H7 (cell line): ENCODE results near the gene MAD2L1BP. TPM values are rescaled to one million over a fixed set of nuclear protein-coding genes. Genes with fewer than 3 reads are reported as not detected.
"Not testable (repeated sequence)": the region's sequence is repeated elsewhere in the genome, so short reads cannot be mapped to it uniquely, and the experiment has no call there.

Experiments used
- DNase-seq: peaks from one replicate; pipeline ENCODE4 v3.0.0; 2012
- H3K27me3 ChIP-seq: 2 replicates; pipeline ENCODE4 v1.6.0; 2011; ENCODE audit warnings: mild to moderate bottlenecking, low read length; ENCODE audit not compliant: control insufficient read depth, insufficient read depth
- H3K36me3 ChIP-seq: replicated peaks from 2 replicates; pipeline ENCODE4 v1.5.1; 2011; ENCODE audit warnings: low read length; ENCODE audit not compliant: control insufficient read depth, insufficient read depth
- H3K4me3 ChIP-seq: 2 replicates; pipeline ENCODE4 v1.5.1; 2011; ENCODE audit warnings: low read depth, mild to moderate bottlenecking, control low read depth, low read length, moderate library complexity; ENCODE audit not compliant: insufficient read depth
- total RNA-seq: library from RNA; depleted of rRNA; stranded (reverse); fragments of >200 nt; shearing (Covaris generic); gene quantifications from 2 replicates; pipeline ENCODE4 v1.2.3, GENCODE V29; 2014

The MAD2L1BP gene
- total RNA-seq, 1 experiment from 2014 or later, result 46.5 TPM

DNA sequence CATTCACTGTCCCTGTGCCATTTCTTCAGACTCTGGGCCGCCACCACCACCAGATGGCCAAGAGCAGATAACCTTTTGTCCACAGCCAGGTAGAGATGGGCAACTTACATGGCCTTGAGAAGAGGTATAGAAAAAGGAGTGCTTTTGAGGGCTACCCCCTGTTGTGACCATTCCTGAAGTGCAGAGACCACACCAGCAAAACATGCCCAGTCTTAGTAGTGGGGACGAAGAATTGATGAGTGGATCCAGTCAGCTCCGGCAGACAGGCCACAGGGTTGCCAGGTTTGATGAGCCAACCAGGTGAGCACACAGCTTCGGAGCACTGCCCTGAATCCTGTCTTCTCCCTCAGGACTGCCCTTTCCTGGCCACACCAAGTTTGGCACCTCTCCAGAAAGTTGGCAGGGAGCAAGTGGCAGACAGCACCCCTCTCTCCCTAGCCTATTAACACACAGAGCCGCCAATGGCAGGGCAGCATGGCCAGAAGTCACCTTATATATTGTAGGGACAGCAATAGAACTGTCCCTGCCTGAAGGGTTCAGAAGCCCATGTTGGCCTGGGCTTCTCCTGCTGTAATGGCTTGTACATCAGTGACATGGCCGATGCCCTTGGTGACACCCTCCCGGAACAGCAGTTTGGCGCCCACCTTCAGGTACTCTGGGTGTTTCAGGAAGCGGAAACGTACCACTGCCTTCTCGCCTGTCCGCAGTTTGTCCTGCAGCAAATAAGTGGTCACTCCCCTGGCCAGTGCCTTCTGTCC lies 14.4 kb upstream of the MAD2L1BP start:
- DNase-seq, result no peak
- Histone ChIP-seq H3K36me3 (peaks cover 49% of the 10 kb centered on the region), H3K27me3 (no peaks in the 10 kb centered on the region), H3K4me3 (no peak overlapping the region)

DNA sequence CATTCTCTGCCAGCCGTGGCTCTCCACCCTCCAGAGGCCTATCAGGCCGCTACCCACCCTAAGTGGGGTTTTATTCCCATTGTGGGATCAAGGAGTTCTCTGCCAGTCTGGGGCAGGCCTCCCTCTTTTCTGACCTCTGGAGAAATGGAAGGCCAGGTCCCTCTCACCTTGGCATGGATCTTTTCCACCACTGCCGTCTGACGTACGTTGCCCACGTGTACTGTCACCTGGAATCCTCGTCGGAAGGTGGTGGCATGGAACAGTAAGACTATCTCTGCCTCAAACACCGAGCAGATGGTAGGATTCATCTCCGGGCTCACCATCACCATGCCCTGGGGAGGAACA lies 13.8 kb upstream of the MAD2L1BP start:
- H3K4me3 ChIP-seq, result no peak overlapping the region
- DNase-seq, result no peak
- H3K36me3 ChIP-seq, result peaks cover 51% of the 10 kb centered on the region
- H3K27me3 ChIP-seq, result no peaks in the 10 kb centered on the region

DNA sequence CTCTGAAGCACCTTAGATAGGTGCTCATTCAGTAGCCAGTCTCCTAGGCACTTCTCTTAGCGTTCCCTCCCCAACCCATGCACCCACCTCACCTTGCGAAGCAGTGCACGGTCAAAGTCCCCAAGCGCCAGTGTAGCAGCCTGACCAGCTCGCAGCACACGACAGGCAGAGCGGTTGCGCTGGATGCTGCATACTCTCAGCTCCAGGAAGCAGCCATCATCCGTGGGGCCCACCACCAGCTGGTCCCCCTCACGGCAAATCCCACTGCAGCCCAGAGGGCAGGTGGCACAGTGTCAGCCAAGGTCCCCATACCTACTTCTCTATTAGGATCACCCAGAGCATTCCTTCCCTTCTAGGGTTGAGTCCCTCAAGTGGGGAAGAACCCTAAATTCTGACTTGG lies 13.1 kb upstream of the MAD2L1BP start:
- no peak for DNase-seq
- peaks cover 54% of the 10 kb centered on the region for H3K36me3 ChIP-seq
- H3K4me3 ChIP-seq, result no peak overlapping the region
- H3K27me3 ChIP-seq, result no peaks in the 10 kb centered on the region

DNA sequence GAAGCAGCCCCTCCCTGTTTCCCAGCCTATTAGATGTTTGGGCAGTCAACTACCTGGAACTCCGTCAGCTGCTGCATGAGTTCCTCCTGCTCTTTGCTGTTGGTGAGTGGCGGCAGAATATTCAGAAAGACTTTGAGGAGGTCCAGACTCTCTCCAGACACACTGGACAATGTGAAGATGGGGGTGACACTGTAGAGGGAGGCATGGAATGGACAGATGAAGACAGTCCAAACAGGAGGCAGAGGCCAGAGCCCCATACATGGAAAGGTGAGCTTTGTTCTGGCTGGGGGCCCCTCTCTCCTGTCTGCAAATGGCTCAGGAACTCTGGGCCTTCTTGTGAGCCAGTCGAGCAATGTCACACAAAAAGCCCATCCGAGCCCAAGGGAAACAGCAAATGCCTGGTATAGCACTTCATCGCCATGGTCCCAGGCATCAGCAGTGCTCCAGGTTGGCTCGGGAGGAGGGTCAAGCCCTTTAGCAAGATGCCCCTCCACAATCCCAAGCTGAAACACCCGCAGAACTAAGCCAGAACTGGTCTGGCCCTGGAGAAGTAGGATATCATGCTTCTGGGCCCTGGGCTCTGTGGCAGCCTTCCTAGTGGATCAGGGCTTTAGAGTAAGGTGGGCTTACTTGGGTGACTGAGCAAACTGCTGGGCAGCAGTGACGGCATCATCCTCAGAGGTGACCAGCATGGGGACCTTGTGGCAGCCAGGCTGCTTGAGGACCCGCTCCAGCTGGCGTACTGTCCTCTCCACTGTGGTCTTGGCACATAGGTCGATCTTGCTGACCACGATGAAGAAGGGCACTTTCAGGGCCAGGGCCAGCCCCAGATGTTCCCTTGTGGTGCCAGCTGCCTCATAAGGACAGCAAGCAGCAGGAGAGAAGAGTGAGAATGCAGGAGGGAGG lies 11.5 kb upstream of the MAD2L1BP start:
- no peaks in the 10 kb centered on the region for H3K27me3 ChIP-seq
- DNase-seq, result no peak
- H3K36me3 ChIP-seq, result peaks cover 54% of the 10 kb centered on the region
- H3K4me3 ChIP-seq, result no peak overlapping the region

- Histone ChIP-seq H3K36me3 (peaks cover 54% of the 10 kb centered on the region), H3K4me3 (no peak overlapping the region), H3K27me3 (no peaks in the 10 kb centered on the region)
- DNase-seq, result no peak
Measured at GRCh38 chr6:43624786-43625288, 10.8 kb upstream of the MAD2L1BP start.

DNA sequence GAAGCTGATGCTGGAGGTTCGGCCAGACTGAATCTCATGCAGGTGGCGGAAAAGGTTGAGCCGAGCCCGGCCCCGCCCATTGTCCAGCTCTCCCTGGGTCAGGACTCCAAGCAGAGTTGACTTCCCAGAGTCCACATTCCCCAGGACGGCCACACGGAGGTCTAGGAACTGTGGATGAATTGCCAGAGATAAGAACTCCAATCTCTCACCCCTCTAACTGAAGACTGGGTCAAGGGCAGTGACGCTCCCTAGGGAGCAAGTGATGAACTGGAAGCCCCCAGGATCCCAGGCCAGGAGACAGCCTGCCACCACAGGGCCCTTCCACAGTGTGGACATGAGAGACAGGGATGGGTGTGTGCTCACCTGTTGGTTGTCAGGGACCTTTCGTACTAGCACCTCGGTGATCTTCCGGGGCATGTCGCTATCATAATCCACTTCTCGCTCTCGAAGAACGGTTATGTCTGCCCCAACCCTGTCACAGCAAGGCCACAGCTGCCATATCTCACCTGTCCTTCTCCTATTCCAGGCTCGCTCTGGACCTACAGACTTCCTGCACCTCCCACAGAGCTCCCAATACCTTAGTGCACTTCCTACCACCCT lies 10.1 kb upstream of the MAD2L1BP start:
- Histone ChIP-seq H3K36me3 (peaks cover 52% of the 10 kb centered on the region), H3K27me3 (no peaks in the 10 kb centered on the region), H3K4me3 (no peak overlapping the region)
- DNase-seq, result no peak

DNA sequence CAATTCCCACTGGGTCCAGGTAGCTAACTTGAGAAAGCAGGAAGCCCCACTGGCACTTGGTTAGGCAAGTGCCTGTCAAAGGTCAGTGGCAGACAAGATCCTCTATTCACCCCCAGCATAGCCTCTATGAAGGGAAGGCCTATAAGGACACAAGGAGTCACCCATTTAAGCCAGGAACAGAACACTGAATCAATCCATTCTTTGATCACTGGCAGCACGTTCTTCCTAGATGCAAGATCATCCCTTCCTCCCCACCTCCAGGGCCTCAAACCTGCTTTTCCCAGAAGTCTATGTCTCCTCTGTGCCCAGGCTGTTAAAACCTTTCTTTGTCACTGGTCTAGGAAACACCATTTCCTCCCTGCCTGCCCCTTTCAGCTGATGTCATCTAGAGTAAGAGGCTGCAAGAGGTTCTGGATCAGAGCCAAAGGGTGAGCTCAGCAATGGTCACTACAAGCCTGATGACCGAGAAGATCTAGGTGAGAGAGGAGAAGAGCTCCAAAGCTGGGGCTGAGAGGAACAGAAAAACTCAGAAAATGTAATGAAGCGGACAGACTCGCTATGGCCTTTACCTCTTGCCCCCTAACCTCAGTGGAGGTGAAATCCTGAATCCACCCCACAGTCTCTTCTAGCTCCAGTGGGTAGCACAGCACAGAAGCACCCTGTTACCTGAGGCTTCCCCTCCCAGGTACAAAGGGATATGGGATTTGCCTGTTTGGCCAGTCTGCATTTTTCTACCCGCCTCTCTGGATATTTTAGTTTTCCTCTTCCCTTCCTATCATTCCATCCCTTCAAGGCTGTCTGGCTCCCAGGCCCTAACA lies 8.4 kb upstream of the MAD2L1BP start:
- Histone ChIP-seq H3K4me3 (no peak overlapping the region), H3K27me3 (no peaks in the 10 kb centered on the region), H3K36me3 (peaks cover 38% of the 10 kb centered on the region)
- DNase-seq, result no peak

DNA sequence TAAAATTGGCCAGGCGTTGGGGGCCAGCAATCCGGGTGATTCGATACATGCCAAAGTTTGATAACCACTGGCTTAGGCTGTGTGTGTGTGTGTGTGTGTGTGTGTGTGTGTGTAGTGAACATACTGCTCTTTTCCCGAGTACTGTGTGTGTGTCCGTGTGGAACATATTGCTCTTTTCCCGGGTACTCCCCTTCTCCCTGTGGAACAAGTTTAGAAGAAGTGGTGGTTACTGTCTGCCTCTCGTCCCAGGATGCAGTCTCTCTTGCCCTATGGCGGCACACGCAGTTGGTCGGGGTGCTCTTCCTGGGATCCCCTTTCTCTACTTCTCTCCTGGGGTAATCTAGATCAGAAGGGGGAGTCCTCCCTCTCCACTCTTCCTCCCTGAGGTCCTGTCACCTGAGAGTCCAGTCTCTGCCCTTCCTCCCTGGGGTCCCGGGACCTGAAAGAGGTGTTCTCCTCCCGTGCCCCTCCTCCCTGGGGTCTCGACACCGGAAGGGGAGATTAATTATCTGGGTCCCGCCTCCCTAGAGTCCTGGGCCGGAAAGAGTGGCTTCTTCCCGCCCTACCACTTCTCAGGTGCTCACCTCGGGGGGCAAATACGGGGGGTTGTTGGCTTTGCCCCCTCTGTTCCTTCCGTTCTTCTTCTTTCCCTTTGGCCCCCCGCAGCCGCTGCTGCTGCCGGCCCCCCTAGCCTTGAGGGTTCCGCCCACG lies 7.1 kb upstream of the MAD2L1BP start:
- Histone ChIP-seq H3K4me3 (peak overlapping the region; percentile 70), H3K36me3 (peaks cover 27% of the 10 kb centered on the region), H3K27me3 (no peaks in the 10 kb centered on the region)
- peak; percentile 89 for DNase-seq

DNA sequence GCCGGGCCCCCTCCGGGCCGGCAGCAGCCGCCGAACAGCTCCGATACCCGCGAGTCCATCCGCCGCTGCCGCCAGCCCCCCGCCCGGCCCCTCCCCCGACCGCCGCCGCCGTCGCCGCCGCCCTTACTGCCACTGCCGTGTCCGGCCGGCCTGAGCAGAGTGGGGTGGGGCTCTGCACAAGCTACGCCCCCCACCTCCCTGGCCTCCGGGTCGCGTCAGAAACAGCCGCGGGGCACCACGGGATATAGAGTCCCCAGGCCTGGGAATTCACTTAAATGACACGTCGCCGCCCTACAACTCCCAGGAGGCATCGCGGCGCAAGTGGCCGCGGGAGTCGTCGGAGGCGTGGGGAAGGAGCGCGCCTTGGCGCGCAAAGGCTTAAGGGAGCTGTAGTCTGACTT lies 6.5 kb upstream of the MAD2L1BP start, which contains the start of gene GTPBP2:
Gene GTPBP2, minus strand, starts transcription at position 161 of the 401 bp plus-strand sequence. Its CDS starts 102 bp downstream, at position 59.
- Histone ChIP-seq H3K36me3 (peaks cover 23% of the 10 kb centered on the region), H3K27me3 (no peaks in the 10 kb centered on the region), H3K4me3 (peak within 1 kb of the TSS; percentile 70)
- peak; percentile 99 for DNase-seq

GRCh38 chr6:43629505-43630300 lies 5.9 kb upstream of the MAD2L1BP start:
- peaks cover 17% of the 10 kb centered on the region for H3K36me3 ChIP-seq
- peak overlapping the region; percentile 70 for H3K4me3 ChIP-seq
- H3K27me3 ChIP-seq, result no peaks in the 10 kb centered on the region
- peak; percentile 98 for DNase-seq

DNA sequence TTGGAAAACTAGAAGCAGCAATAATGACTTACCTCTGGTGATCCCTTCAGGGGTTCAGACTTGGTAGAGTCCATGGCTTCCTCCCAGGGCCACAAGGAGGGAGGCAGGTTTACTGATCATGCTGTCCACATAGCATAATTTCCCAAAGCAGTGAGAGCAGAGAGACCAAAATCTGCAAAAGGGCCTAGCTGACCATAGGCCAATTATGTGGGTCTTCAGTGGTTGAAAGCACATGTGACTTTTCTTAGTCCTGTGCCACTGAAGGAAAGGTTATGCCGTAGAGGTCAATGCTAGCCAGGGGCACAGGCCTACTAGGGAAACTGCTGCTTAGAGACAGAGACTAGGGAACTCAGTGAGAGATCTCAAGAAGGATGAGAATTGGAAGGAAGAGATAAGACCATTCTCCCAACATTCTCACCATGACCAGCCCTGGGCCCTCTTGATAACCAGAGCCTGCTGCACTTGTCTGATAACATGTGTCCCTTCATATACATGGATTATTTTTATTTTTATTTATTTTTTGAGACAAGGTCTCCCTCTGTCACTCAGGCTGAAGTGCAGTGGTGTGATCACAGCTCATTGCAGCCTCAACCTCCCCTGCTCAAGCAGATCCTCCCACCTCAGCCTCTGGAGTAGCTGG lies 4.5 kb upstream of the MAD2L1BP start:
- peaks cover 6% of the 10 kb centered on the region; the same call in 1 of the 2 replicates for H3K36me3 ChIP-seq
- DNase-seq, result no peak
- no peaks in the 10 kb centered on the region for H3K27me3 ChIP-seq
- H3K4me3 ChIP-seq, result no peak overlapping the region

- not testable (repeated sequence) for H3K27me3 ChIP-seq, DNase-seq, H3K4me3 ChIP-seq, H3K36me3 ChIP-seq
Measured at GRCh38 chr6:43633002-43633401, 2.6 kb upstream of the MAD2L1BP start.
